PFSK-1 (cell line): Measurements from ENCODE around the gene INPP4B.

Experiments used
- POLR2AphosphoS5 ChIP-seq: IDR thresholded peaks from 2 replicates; pipeline ENCODE4 v1.6.1; 2012; ENCODE audit warnings: low read depth, mild to moderate bottlenecking, control low read depth, low read length, moderate library complexity
- REST ChIP-seq, 2 experiments: IDR thresholded peaks; 2 replicates each; pipeline versions ENCODE4 v1.6.1 to v1.8.0; 2011 to 2012; ENCODE audit warnings: low read depth in 2 of 2, low read length in 2 of 2, control low read depth in 1 of 2, inconsistent platforms in 1 of 2, mild to moderate bottlenecking in 1 of 2, moderate library complexity in 1 of 2; ENCODE audit not compliant: insufficient read depth in 1 of 2
- SIN3A ChIP-seq: IDR thresholded peaks from 2 replicates; pipeline ENCODE4 v1.6.1; 2012; ENCODE audit warnings: mild to moderate bottlenecking, low read length, moderate library complexity, borderline replicate concordance; ENCODE audit not compliant: insufficient read depth
- TAF1 ChIP-seq: IDR thresholded peaks from 2 replicates; pipeline ENCODE4 v1.6.1; 2012; ENCODE audit warnings: low read length, control low read depth, borderline replicate concordance; ENCODE audit not compliant: insufficient read depth

DNA sequence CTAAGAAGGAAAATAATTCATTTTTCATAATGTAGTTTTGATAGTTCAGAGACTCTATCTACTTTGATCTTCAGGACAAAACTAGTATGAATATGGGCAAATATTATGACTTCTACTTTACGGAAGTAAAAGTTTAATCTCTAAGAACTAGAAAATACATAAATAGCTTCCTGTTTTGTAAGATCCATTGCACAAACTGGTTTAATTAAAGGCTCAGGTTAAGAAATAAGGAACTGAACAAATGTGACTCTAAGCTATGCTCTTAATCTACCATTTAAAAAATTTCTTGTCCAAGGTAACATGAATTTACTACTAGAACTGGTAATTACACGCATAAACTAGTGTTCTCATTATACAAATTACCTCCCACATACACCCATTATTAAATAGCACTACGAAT is 360.6 kb downstream of the INPP4B start:
- TF ChIP-seq POLR2AphosphoS5 (no peak), REST (IDR thresholded peaks at IDR 0.05; ENCODE audit: insufficient read depth in 1 of 2, low read depth in 2 of 2, low read length in 2 of 2) (no peak), TAF1 (no peak), SIN3A (no peak)
